Spleen (tissue), 11 donors: ENCODE data around the gene FDXR. TPM values are rescaled to one million over a fixed set of nuclear protein-coding genes. Genes with fewer than 3 reads are reported as not detected.
A peak's percentile ranks its signal among the peaks of the same experiment; 100 is the strongest.

Experiments used
- DNase-seq: peaks from one replicate; pipeline ENCODE4 v3.0.0-alpha.2; 2020
- H3K27ac ChIP-seq, 8 donors: fragments of 200-600 bp; sonication (generic) in 7 of 8; 1 replicate in 4 of 8; 2 replicates in 4 of 8; pipeline versions ENCODE4 v1.5.0 to v1.8.0; 2016 to 2021; ENCODE audit warnings: inconsistent platforms in 4 of 8, mild to moderate bottlenecking in 4 of 8, moderate library complexity in 1 of 8
- H3K27me3 ChIP-seq, 7 donors: fragments of 200-600 bp; sonication (generic) in 6 of 7; replicated peaks in 1 of 7; 1 replicate in 4 of 7; 2 replicates in 3 of 7; pipeline versions ENCODE4 v1.5.0 to v1.8.0; 2016 to 2021; ENCODE audit warnings: inconsistent platforms in 3 of 7, mild to moderate bottlenecking in 1 of 7
- H3K36me3 ChIP-seq, 6 donors: fragments of 200-600 bp; sonication (generic) in 5 of 6; 1 replicate in 4 of 6; 2 replicates in 2 of 6; pipeline versions ENCODE4 v1.5.0 to v1.8.0; 2016 to 2021; ENCODE audit warnings: inconsistent platforms in 2 of 6
- H3K4me1 ChIP-seq, 6 donors: fragments of 200-600 bp; sonication (generic) in 5 of 6; 1 replicate in 3 of 6; 2 replicates in 3 of 6; pipeline versions ENCODE4 v1.5.0 to v1.8.0; 2016 to 2021; ENCODE audit warnings: inconsistent platforms in 3 of 6
- H3K4me3 ChIP-seq, 8 donors: fragments of 200-600 bp; sonication (generic) in 7 of 8; 1 replicate in 4 of 8; 2 replicates in 4 of 8; pipeline versions ENCODE4 v1.5.0 to v1.8.0; 2016 to 2021; ENCODE audit warnings: inconsistent platforms in 4 of 8, mild to moderate bottlenecking in 4 of 8, moderate library complexity in 2 of 8
- H3K9me3 ChIP-seq, 8 donors: fragments of 200-600 bp; sonication (generic) in 7 of 8; 1 replicate in 4 of 8; 2 replicates in 4 of 8; pipeline versions ENCODE4 v1.5.0 to v1.8.0; 2016 to 2021; ENCODE audit warnings: inconsistent platforms in 4 of 8
- CTCF ChIP-seq, 11 experiments: fragments of 200-600 bp in 7 of 11; fragments of 450-650 bp in 4 of 11; sonication (generic) in 4 of 11; IDR thresholded peaks in 8 of 11; conservative IDR thresholded peaks in 3 of 11; 1 replicate in 7 of 11; 2 replicates in 4 of 11; pipeline versions ENCODE4 v1.4.0 to v1.8.0; 2016 to 2021; ENCODE audit warnings: antibody characterized with exemption in 11 of 11, inconsistent platforms in 4 of 11, mild to moderate bottlenecking in 1 of 11
- POLR2A ChIP-seq, 3 donors: fragments of 450-650 bp; IDR thresholded peaks; one replicate each; pipeline ENCODE4 v1.5.1; 2017; ENCODE audit warnings: antibody characterized with exemption in 3 of 3, mild to moderate bottlenecking in 1 of 3
- POLR2AphosphoS5 ChIP-seq, 3 donors: sonication (generic); formaldehyde crosslinking; IDR thresholded peaks; one replicate each; pipeline ENCODE4 v1.5.1; 2017; ENCODE audit warnings: antibody characterized with exemption in 3 of 3
- WGBS, 5 donors: extraction: QIAGEN DNeasy Blood & Tissue Kit in 3 of 5; methylation state at CpG; one replicate each; pipeline versions ENCODE4 v1.1.5 to v1.1.7; 2013 to 2018; 5-methylcytosine and 5-hydroxymethylcytosine counted together
- intact Hi-C: fragments of 100-400 bp; cut with DNase I; formaldehyde crosslinking; loops from one replicate; pipeline ENCODE4 v1.15.0; 2023; ENCODE audit warnings: low total_unique reads
- polyA plus RNA-seq, 3 donors: library from polyadenylated mRNA; stranded (reverse); fragments of 200-250 nt; gene quantifications; one replicate each; pipeline ENCODE4 v1.2.1, GENCODE V29; 2013
- total RNA-seq, 7 donors: library from RNA; depleted of rRNA in 3 of 7; stranded (reverse); fragments of >200 nt in 3 of 7; fragmentation: NEBNext Ultra II Directional in 4 of 7; extraction: Animal tissue kit (Norgen Biotek cat#: 25700) in 4 of 7; gene quantifications; one replicate each; pipeline versions ENCODE4 v1.1.0 to v1.2.1, GENCODE V29; 2016 to 2021
- donor health status: healthy with polysubstance abuse.
- donor health status: DM: no; HTN: no; CAD: no; lungs with moderate emphysema.
- donor health status: DM: no; HTN: no; CAD: no.
- donor health status: Bipolar disorder and iron deficiency.
- donor health status: healthy.
- donor health status: DM: no; HTN: no; CAD: no.
- donor health status: DM: yes; HTN: yes; CAD: no.

The FDXR gene
- total and polyA plus RNA-seq, 10 donors = 13.6 to 114 (median 40.9) TPM

GRCh38 chr17:74890554-74890953 is 17.8 kb upstream of the FDXR start:
- Histone ChIP-seq H3K27me3 (peaks cover 0 to 74% (median 26%) of the 10 kb centered on the region in 7 donors), H3K4me3 (no peak overlapping the region), H3K36me3 (no peaks in the 10 kb centered on the region), H3K27ac (no peak overlapping the region), H3K4me1 (peaks cover 4 to 26% (median 18%) of the 10 kb centered on the region in 6 donors), H3K9me3 (no peaks in the 10 kb centered on the region)
- 90 to 95% (median 93%) methylated on average over 7 of the region's 7 CpGs for WGBS, 5 donors
- DNase-seq = no peak
- TF ChIP-seq CTCF (IDR thresholded peaks at IDR 0.05 in 8 of 11, conservative IDR thresholded peaks at IDR 0.05 in 3 of 11) (no peak), POLR2A (IDR thresholded peaks at IDR 0.05) (no peak), POLR2AphosphoS5 (IDR thresholded peaks at IDR 0.05) (no peak)
- intact Hi-C loops = no loop called here

- intact Hi-C loops = no loop called here
These were observed 15.7 kb upstream of the FDXR start for GRCh38 chr17:74888469-74888868.

GRCh38 chr17:74883241-74883745 is 10.5 kb upstream of the FDXR start:
- H3K4me1 ChIP-seq = peaks cover 0 to 34% (median 14%) of the 10 kb centered on the region in 6 donors
- no peak for DNase-seq
- H3K9me3 ChIP-seq = no peaks in the 10 kb centered on the region
- peaks cover 0 to 31% (median 0%) of the 10 kb centered on the region in 7 donors for H3K27me3 ChIP-seq
- TF ChIP-seq CTCF (IDR thresholded peaks at IDR 0.05 in 8 of 11, conservative IDR thresholded peaks at IDR 0.05 in 3 of 11) (no peak), POLR2A (IDR thresholded peaks at IDR 0.05) (no peak), POLR2AphosphoS5 (IDR thresholded peaks at IDR 0.05) (peak; percentile 57 to 71 (median 60))
- intact Hi-C loops = no loop called here
- no peak overlapping the region for H3K4me3 ChIP-seq
- peak overlapping the region in 3 of 8 donors; percentile 4 to 57 (median 36) for H3K27ac ChIP-seq
- WGBS, 5 donors = 44 to 62% (median 46%) methylated on average over 15 of the region's 15 CpGs
- no peaks in the 10 kb centered on the region for H3K36me3 ChIP-seq

More at GRCh38 chr17:74888469-74888868, 15.7 kb upstream of the FDXR start:
- no peak for DNase-seq
- H3K27ac ChIP-seq = no peak overlapping the region
- H3K4me1 ChIP-seq = peaks cover 2 to 25% (median 14%) of the 10 kb centered on the region in 6 donors
- H3K9me3 ChIP-seq = no peaks in the 10 kb centered on the region
- H3K36me3 ChIP-seq = no peaks in the 10 kb centered on the region
- 62 to 79% (median 73%) methylated on average over 13 of the region's 13 CpGs for WGBS, 5 donors
- H3K4me3 ChIP-seq = no peak overlapping the region
- H3K27me3 ChIP-seq = peaks cover 0 to 56% (median 17%) of the 10 kb centered on the region in 7 donors
- no peak for TF ChIP-seq CTCF (IDR thresholded peaks at IDR 0.05 in 8 of 11, conservative IDR thresholded peaks at IDR 0.05 in 3 of 11)
- TF ChIP-seq POLR2A (IDR thresholded peaks at IDR 0.05) = no peak
- TF ChIP-seq POLR2AphosphoS5 (IDR thresholded peaks at IDR 0.05) = no peak

- Histone ChIP-seq H3K4me1 (peaks cover 0 to 40% (median 14%) of the 10 kb centered on the region in 6 donors), H3K27ac (no peak overlapping the region), H3K9me3 (no peaks in the 10 kb centered on the region), H3K27me3 (peaks cover 0 to 29% (median 0%) of the 10 kb centered on the region in 7 donors), H3K4me3 (no peak overlapping the region), H3K36me3 (no peaks in the 10 kb centered on the region)
- intact Hi-C loops = no loop called here
- no peak for DNase-seq
- TF ChIP-seq CTCF (IDR thresholded peaks at IDR 0.05 in 8 of 11, conservative IDR thresholded peaks at IDR 0.05 in 3 of 11) (no peak), POLR2A (IDR thresholded peaks at IDR 0.05) (no peak), POLR2AphosphoS5 (IDR thresholded peaks at IDR 0.05) (no peak)
- WGBS, 5 donors = 78 to 85% (median 81%) methylated on average over 18 to 20 of the region's 20 CpGs
These were observed 9.9 kb upstream of the FDXR start for GRCh38 chr17:74882517-74883240.
